ENCODE results near the gene ARHGAP24.

DNA sequence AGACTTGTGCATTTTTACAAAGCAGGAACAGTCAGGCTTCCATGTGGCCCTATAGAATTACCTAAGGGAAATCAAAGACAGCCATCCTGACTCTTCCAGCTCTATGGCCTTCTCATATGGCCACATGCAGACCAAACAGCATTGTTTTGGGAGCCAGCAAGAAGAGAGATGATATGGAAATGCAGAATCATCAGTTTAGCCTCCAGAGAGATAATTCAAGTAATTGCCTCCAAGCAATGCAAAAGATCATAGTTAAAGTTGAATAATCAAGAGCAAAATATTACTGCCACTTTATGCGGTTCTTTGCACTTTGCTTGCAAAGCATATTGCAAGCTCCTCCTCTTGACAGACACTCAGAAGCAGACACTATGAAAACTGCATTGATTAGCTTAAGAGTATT, 207.4 kb downstream of the ARHGAP24 start:
- TF ChIP-seq, protein P1, sequence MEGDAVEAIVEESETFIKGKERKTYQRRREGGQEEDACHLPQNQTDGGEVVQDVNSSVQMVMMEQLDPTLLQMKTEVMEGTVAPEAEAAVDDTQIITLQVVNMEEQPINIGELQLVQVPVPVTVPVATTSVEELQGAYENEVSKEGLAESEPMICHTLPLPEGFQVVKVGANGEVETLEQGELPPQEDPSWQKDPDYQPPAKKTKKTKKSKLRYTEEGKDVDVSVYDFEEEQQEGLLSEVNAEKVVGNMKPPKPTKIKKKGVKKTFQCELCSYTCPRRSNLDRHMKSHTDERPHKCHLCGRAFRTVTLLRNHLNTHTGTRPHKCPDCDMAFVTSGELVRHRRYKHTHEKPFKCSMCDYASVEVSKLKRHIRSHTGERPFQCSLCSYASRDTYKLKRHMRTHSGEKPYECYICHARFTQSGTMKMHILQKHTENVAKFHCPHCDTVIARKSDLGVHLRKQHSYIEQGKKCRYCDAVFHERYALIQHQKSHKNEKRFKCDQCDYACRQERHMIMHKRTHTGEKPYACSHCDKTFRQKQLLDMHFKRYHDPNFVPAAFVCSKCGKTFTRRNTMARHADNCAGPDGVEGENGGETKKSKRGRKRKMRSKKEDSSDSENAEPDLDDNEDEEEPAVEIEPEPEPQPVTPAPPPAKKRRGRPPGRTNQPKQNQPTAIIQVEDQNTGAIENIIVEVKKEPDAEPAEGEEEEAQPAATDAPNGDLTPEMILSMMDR (IDR thresholded peaks at IDR 0.05; ENCODE audit: insufficient read depth, low read length, poor library complexity, severe bottlenecking): no peak
- no peak for TF ChIP-seq EZH2phosphoT487 (conservative IDR thresholded peaks at IDR 0.05; ENCODE audit: low read length)
